Measurements from ENCODE around the gene ACTG2.
"Not testable (repeated sequence)": the region's sequence is repeated elsewhere in the genome, so short reads cannot be mapped to it uniquely, and the experiment has no call there.

The ACTG2 gene

GRCh38 chr2:73859721-73860586, 32.9 kb upstream of the ACTG2 start:
- no peak overlapping the region for H3K4me3 ChIP-seq (replicated peaks; ENCODE audit: low read depth, low read length)
- TF ChIP-seq, protein P1, sequence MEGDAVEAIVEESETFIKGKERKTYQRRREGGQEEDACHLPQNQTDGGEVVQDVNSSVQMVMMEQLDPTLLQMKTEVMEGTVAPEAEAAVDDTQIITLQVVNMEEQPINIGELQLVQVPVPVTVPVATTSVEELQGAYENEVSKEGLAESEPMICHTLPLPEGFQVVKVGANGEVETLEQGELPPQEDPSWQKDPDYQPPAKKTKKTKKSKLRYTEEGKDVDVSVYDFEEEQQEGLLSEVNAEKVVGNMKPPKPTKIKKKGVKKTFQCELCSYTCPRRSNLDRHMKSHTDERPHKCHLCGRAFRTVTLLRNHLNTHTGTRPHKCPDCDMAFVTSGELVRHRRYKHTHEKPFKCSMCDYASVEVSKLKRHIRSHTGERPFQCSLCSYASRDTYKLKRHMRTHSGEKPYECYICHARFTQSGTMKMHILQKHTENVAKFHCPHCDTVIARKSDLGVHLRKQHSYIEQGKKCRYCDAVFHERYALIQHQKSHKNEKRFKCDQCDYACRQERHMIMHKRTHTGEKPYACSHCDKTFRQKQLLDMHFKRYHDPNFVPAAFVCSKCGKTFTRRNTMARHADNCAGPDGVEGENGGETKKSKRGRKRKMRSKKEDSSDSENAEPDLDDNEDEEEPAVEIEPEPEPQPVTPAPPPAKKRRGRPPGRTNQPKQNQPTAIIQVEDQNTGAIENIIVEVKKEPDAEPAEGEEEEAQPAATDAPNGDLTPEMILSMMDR (IDR thresholded peaks at IDR 0.05; ENCODE audit: low read length, missing control alignments) = no peak
- peak; percentile 72 for DNase-seq (ENCODE audit: low read depth)

DNA sequence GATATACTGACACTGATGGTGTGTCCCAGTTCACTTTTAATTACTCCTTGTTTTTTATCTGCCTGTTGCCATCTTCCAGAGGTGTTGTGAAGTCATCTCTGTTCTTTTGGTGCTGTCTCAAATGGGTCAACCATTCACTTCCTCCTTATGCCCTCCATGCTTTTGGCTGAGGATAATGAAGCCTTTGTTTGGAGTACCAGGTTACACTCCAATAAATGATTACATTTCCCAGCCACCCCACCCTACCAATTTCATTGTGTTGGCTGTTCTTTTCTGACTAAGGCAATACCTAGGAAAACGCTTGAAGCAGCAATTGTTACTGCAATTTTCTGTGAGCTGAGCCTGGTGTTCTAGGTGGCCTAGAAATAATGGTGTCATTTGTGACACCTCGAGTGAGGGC, 29.8 kb upstream of the ACTG2 start:
- TF ChIP-seq, protein P1 (IDR thresholded peaks at IDR 0.05; ENCODE audit: low read length, missing control alignments) = no peak
- H3K4me3 ChIP-seq (replicated peaks; ENCODE audit: low read depth, low read length) = no peak overlapping the region
- DNase-seq (ENCODE audit: low read depth) = no peak

- no peak for DNase-seq (ENCODE audit: low read depth)
- TF ChIP-seq, protein P1 (IDR thresholded peaks at IDR 0.05; ENCODE audit: low read length, missing control alignments) = no peak
- H3K4me3 ChIP-seq (replicated peaks; ENCODE audit: low read depth, low read length) = no peak overlapping the region
These were observed 24.4 kb upstream of the ACTG2 start for GRCh38 chr2:73868204-73868978.

GRCh38 chr2:73870084-73870483, 22.7 kb upstream of the ACTG2 start:
- no peak overlapping the region for H3K4me3 ChIP-seq (replicated peaks; ENCODE audit: low read depth, low read length)
- TF ChIP-seq, protein P1 (IDR thresholded peaks at IDR 0.05; ENCODE audit: low read length, missing control alignments) = no peak
- DNase-seq (ENCODE audit: low read depth) = peak; percentile 94

DNA sequence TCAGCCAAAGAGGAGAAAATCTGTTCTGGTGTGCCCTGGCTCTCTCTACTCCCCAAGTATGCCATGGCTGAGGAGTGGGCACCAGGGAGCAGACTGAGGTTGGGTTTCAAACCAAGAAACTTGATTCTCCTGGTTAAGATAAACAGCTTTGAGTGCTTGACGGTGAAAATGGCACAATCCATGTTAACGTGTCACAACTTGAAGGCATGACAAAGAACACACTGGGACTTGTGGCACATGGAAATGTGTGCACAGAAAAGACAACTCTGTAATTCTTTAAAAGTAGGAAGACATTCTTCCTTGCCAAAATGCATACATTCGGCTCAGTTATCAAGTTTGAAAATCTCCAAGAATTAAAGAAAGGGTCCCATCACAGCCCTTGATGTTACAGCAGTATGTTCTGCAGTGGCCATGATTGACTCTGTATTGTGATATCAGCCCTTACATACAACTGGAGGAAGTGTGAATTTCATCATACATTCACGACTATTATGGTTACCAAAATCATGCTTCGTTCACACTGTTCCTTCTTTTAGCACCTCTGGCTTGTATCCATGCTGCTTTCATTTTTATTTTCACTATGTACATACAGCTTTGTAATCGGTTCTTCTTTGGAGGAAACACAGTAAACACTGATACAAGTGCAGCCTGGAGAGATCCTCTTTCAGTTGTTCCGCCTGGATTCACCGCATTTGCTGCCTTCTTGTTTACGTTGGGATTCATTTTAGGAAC, 15.6 kb upstream of the ACTG2 start:
- TF ChIP-seq, protein P1 (IDR thresholded peaks at IDR 0.05; ENCODE audit: low read length, missing control alignments) = no peak
- DNase-seq (ENCODE audit: low read depth) = no peak
- no peak overlapping the region for H3K4me3 ChIP-seq (replicated peaks; ENCODE audit: low read depth, low read length)

GRCh38 chr2:73877984-73878383, 14.8 kb upstream of the ACTG2 start:
- not testable (repeated sequence) for H3K4me3 ChIP-seq (replicated peaks; ENCODE audit: low read depth, low read length); DNase-seq (ENCODE audit: low read depth)

GRCh38 chr2:73885406-73885805, 7.4 kb upstream of the ACTG2 start:
- DNase-seq (ENCODE audit: low read depth) = no peak
- no peak overlapping the region for H3K4me3 ChIP-seq (replicated peaks; ENCODE audit: low read depth, low read length)
- TF ChIP-seq, protein P1 (IDR thresholded peaks at IDR 0.05; ENCODE audit: low read length, missing control alignments) = no peak

Measured in fibroblast of pulmonary artery (primary cell).